Lower leg skin (tissue), 3 donors: ENCODE measurements around the gene NCBP1.

Experiments
- POLR2A ChIP-seq, 2 donors: fragments of 450-650 bp; IDR thresholded peaks; one replicate each; pipeline ENCODE4 v1.6.1; 2016 to 2017; ENCODE audit warnings: antibody characterized with exemption in 2 of 2, mild to moderate bottlenecking in 1 of 2, moderate library complexity in 1 of 2
- TF ChIP-seq, protein P1 (sequence below), 3 donors: fragments of 450-650 bp; IDR thresholded peaks; one replicate each; pipeline ENCODE4 v1.5.1; 2016; ENCODE audit warnings: antibody characterized with exemption in 3 of 3, mild to moderate bottlenecking in 3 of 3, moderate library complexity in 2 of 3

DNA sequence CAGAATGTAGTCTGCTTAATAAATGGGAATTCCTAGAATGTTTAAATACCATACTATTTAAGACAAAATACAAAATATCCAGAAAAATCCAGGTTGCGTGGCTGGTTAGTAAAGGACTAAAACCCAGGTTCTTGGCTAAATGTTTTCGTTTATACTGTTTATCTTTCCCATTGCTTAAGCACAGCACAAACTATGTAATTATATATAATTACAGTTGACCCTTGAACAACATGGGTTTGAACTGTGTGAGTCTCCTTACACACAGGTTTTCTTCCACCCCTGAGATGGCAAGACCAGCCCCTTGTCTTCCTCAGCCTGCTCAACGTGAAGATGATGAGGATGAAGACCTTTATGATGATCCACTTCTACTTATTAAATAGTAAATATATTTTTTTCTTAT, 38.8 kb downstream of the NCBP1 start:
- TF ChIP-seq, protein P1, sequence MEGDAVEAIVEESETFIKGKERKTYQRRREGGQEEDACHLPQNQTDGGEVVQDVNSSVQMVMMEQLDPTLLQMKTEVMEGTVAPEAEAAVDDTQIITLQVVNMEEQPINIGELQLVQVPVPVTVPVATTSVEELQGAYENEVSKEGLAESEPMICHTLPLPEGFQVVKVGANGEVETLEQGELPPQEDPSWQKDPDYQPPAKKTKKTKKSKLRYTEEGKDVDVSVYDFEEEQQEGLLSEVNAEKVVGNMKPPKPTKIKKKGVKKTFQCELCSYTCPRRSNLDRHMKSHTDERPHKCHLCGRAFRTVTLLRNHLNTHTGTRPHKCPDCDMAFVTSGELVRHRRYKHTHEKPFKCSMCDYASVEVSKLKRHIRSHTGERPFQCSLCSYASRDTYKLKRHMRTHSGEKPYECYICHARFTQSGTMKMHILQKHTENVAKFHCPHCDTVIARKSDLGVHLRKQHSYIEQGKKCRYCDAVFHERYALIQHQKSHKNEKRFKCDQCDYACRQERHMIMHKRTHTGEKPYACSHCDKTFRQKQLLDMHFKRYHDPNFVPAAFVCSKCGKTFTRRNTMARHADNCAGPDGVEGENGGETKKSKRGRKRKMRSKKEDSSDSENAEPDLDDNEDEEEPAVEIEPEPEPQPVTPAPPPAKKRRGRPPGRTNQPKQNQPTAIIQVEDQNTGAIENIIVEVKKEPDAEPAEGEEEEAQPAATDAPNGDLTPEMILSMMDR (IDR thresholded peaks at IDR 0.05), result no peak
- TF ChIP-seq POLR2A (IDR thresholded peaks at IDR 0.05), result no peak
